Measurements from ENCODE around the gene GRK7.

DNA sequence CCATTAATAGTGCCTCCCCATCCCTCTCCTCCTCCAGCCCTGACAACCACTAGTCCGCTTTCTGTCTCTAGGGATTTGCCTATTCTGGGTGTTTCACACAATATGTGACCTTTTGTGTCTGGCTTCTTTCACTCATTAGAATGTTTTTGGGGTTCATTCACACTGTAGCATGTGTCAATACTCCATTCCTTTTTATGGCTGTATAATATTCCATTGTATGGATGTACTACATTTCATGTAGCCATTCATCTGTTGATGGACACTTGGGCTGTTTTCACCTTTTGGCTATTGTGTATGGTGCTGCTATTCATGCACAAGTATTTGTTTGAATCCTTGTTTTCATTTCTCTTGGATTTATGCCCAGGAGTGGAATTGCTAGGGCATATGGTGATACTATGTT is 16.5 kb downstream of the GRK7 start:
- TF ChIP-seq POLR2A (IDR thresholded peaks at IDR 0.05; ENCODE audit: low read depth, low read length) = no peak
- no peak for TF ChIP-seq POLR2AphosphoS5 (IDR thresholded peaks at IDR 0.05; ENCODE audit: low read depth, low read length)
